Natural killer cell (primary cell): ENCODE measurements around the gene PLEKHG5. TPM values are rescaled to one million over a fixed set of nuclear protein-coding genes. Genes with fewer than 3 reads are reported as not detected.

Source experiments
- ATAC-seq, 3 donors: fragments of 150-1000 bp in 2 of 3; fragments of 200-7000 bp in 1 of 3; cut with Tn5 transposase; 1 replicate in 1 of 3; 2 replicates in 2 of 3; pipeline ENCODE4 v1.10.0; 2021; ENCODE audit warnings: mild to moderate bottlenecking in 2 of 3, moderate library complexity in 2 of 3
- DNase-seq, 2 donors: peaks; one replicate each; pipeline versions ENCODE4 v3.0.0 to v3.0.0-alpha.2; 2013 to 2021; ENCODE audit warnings: mixed read lengths in 1 of 2
- H3K27ac ChIP-seq: one replicate; pipeline ENCODE4 v1.5.1; 2013; ENCODE audit warnings: mild to moderate bottlenecking, low read length
- H3K27me3 ChIP-seq: one replicate; pipeline ENCODE4 v1.6.1; 2013; ENCODE audit warnings: low read length; ENCODE audit not compliant: control insufficient read depth, insufficient read depth
- H3K36me3 ChIP-seq: one replicate; pipeline ENCODE4 v1.6.1; 2013; ENCODE audit warnings: low read length; ENCODE audit not compliant: control insufficient read depth, insufficient read depth
- H3K4me1 ChIP-seq: one replicate; pipeline ENCODE4 v1.6.1; 2013; ENCODE audit warnings: low read length; ENCODE audit not compliant: control insufficient read depth, insufficient read depth
- H3K4me3 ChIP-seq: one replicate; pipeline ENCODE4 v1.5.1; 2013; ENCODE audit warnings: low read length
- H3K9me3 ChIP-seq: one replicate; pipeline ENCODE4 v1.6.1; 2013; ENCODE audit warnings: low read length; ENCODE audit not compliant: control insufficient read depth, insufficient read depth
- H3K27ac Mint-ChIP-seq, 2 donors: one replicate each; pipeline ENCODE4 v1.8.0; 2022; ENCODE audit warnings: mild to moderate bottlenecking in 2 of 2, mixed read lengths in 2 of 2, moderate library complexity in 1 of 2
- H3K27me3 Mint-ChIP-seq, 2 donors: one replicate each; pipeline ENCODE4 v1.8.0; 2022; ENCODE audit warnings: low read depth in 2 of 2, mixed read lengths in 2 of 2
- H3K36me3 Mint-ChIP-seq: one replicate; pipeline ENCODE4 v1.8.0; 2022; ENCODE audit warnings: mixed read lengths
- H3K4me1 Mint-ChIP-seq, 2 donors: one replicate each; pipeline ENCODE4 v1.8.0; 2022; ENCODE audit warnings: mixed read lengths in 2 of 2
- H3K4me3 Mint-ChIP-seq: one replicate; pipeline ENCODE4 v1.8.0; 2022; ENCODE audit warnings: mild to moderate bottlenecking, moderate library complexity, mixed read lengths
- H3K9me3 Mint-ChIP-seq, 2 donors: one replicate each; pipeline ENCODE4 v1.8.0; 2022; ENCODE audit warnings: mixed read lengths in 2 of 2
- CTCF ChIP-seq: fragments of 200-600 bp; IDR thresholded peaks from one replicate; pipeline ENCODE4 v1.8.0; 2022; ENCODE audit warnings: antibody characterized with exemption
- WGBS: methylation state at CpG from one replicate; pipeline ENCODE4 v1.1.7; 2013; ENCODE audit warnings: missing lambda C conversion rate; ENCODE audit not compliant: insufficient coverage; 5-methylcytosine and 5-hydroxymethylcytosine counted together
- intact Hi-C: fragments of 100-400 bp; cut with micrococcal nuclease; formaldehyde crosslinking; loops from one replicate; pipeline ENCODE4 v1.14.2; 2022
- total RNA-seq, 4 donors: library from RNA; stranded (reverse); fragments of 120-200 nt in 1 of 4; gene quantifications; one replicate each; pipeline versions ENCODE4 v1.2.3 to v1.2.4, GENCODE V29; 2013 to 2022

PLEKHG5 gene
- total RNA-seq, 3 donors from 2014 or later (not counting 1 experiment from before 2014, with no cell fraction given): 0.16 to 1.1 (median 0.54) TPM

GRCh38 chr1:6487804-6488484 lies 3.5 kb downstream of the PLEKHG5 start:
- Mint-ChIP-seq H3K36me3 (no peaks in the 10 kb centered on the region), H3K4me3 (no peak overlapping the region), H3K9me3 (no peaks in the 10 kb centered on the region), H3K27me3 (peaks cover 23 to 28% of the 10 kb centered on the region in 2 donors), H3K27ac (no peak overlapping the region), H3K4me1 (peaks cover 7 to 30% of the 10 kb centered on the region in 2 donors)
- peaks cover 26% of the 10 kb centered on the region for H3K27me3 ChIP-seq
- H3K27ac ChIP-seq: no peak overlapping the region
- intact Hi-C loops: no loop called here
- H3K36me3 ChIP-seq: no peaks in the 10 kb centered on the region
- H3K9me3 ChIP-seq: no peaks in the 10 kb centered on the region
- H3K4me1 ChIP-seq: peaks cover 29% of the 10 kb centered on the region
- H3K4me3 ChIP-seq: no peak overlapping the region
- ATAC-seq (no peak), DNase-seq (no peak)
- TF ChIP-seq CTCF: no peak
- 93% methylated on average over 14 of the region's 14 CpGs for WGBS

- Histone ChIP-seq H3K36me3 (no peaks in the 10 kb centered on the region), H3K27me3 (peaks cover 29% of the 10 kb centered on the region), H3K27ac (no peak overlapping the region), H3K4me3 (no peak overlapping the region), H3K4me1 (peaks cover 29% of the 10 kb centered on the region), H3K9me3 (no peaks in the 10 kb centered on the region)
- no peak overlapping the region for H3K27ac Mint-ChIP-seq
- no peak overlapping the region for H3K4me3 Mint-ChIP-seq
- DNase-seq (peak; percentile 74 to 92), ATAC-seq (peak; percentile 73 to 82 (median 79))
- intact Hi-C loops: loop anchor here (1.0 kb wide), 1 partner anchor 160 kb away; no protein-coding TSS in a partner anchor
- WGBS: 5% methylated on average over 15 of the region's 15 CpGs
- H3K4me1 Mint-ChIP-seq: peaks cover 3 to 25% of the 10 kb centered on the region in 2 donors
- H3K9me3 Mint-ChIP-seq: no peaks in the 10 kb centered on the region
- H3K36me3 Mint-ChIP-seq: no peaks in the 10 kb centered on the region
- peaks cover 25 to 32% of the 10 kb centered on the region in 2 donors for H3K27me3 Mint-ChIP-seq
- peak; percentile 75 for TF ChIP-seq CTCF
These were observed 4.9 kb downstream of the PLEKHG5 start for GRCh38 chr1:6486433-6487011.

GRCh38 chr1:6485168-6486101 lies 6.0 kb downstream of the PLEKHG5 start:
- peaks cover 26% of the 10 kb centered on the region for H3K27me3 ChIP-seq
- TF ChIP-seq CTCF: no peak
- peaks cover 22 to 32% of the 10 kb centered on the region in 2 donors for H3K27me3 Mint-ChIP-seq
- intact Hi-C loops: loop anchor here (1.0 kb wide), 1 partner anchor 161 kb away; no protein-coding TSS in a partner anchor
- H3K27ac ChIP-seq: no peak overlapping the region
- peaks cover 0 to 21% of the 10 kb centered on the region in 2 donors for H3K4me1 Mint-ChIP-seq
- H3K4me3 Mint-ChIP-seq: no peak overlapping the region
- peak in 1 of 2 donors; percentile 25 for DNase-seq
- H3K4me3 ChIP-seq: no peak overlapping the region
- ATAC-seq: no peak
- no peaks in the 10 kb centered on the region for H3K9me3 ChIP-seq
- H3K9me3 Mint-ChIP-seq: no peaks in the 10 kb centered on the region
- peaks cover 18% of the 10 kb centered on the region for H3K4me1 ChIP-seq
- H3K36me3 ChIP-seq: no peaks in the 10 kb centered on the region
- H3K27ac Mint-ChIP-seq: no peak overlapping the region
- no peaks in the 10 kb centered on the region for H3K36me3 Mint-ChIP-seq
- 1% methylated on average over 72 of the region's 80 CpGs for WGBS
